HG02588 (cell line): ENCODE results near the gene TTLL8.

Experiments
- ATAC-seq: cut with Tn5 transposase; IDR thresholded peaks from one replicate; pipeline ENCODE4 v1.9.1; 2021; ENCODE audit warnings: mild to moderate bottlenecking, moderate library complexity; ENCODE audit not compliant: unreplicated experiment

The TTLL8 gene

DNA sequence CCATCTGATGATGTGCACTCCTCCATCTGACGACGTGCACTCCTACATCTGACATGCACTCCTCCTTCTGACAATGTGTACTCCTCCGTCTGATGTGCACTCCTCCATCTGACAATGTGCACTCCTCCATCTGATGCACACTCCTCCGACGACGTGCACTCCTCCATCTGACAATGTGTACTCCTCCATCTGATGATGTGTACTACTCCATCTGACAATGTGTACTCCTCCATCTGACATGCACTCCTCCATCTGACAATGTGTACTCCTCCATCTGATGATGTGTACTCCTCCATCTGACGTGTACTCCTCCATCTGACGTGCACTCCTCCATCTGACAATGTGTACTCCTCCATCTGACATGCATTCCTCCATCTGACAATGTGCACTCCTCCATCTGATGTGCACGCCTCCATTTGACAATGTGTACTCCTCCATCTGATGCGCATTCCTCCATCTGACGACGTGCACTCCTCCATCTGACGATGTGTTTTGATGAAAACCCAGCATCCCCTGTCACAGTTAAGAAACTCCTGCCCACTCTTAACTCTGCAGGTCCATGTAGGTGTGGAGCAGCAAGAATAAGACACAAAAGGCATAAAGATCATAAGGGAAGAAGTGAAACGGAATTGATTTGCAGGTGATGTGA lies 35.8 kb downstream of the TTLL8 start:
- ATAC-seq: no peak

DNA sequence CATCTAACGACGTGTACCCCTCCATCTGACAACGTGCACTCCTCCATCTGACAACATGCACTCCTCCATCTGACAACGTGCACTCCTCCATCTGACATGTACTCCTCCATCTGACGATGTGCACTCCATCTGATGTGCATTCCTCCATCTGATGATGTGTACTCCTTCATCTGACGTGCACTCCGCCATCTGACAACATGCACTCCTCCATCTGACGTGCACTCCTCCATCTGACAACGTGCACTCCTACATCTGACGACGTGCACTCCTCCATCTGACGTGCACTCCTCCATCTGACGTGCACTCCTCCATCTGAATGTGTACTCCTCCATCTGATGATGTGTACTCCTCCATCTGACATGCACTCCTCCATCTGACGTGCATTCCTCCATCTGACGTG lies 37.5 kb downstream of the TTLL8 start:
- no peak for ATAC-seq

DNA sequence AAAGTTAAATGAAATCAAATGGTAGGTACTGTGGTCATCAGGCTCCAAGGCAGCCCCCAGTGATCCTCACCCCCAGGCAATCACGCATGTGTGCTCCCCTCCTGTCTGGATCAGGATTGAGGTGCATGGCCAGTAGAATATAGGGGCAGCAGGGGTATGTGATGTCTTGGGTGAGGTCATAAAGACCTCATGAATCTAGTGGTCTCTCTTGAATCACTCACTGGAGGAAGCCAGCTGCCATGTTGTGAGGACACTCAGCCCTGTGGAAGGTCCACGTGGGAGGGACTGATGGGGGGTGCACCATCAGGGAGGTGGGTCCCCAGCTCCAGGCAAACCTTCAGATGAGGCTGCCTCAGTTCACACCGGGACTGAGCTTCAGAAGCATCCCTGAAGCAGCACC lies 38.8 kb downstream of the TTLL8 start:
- ATAC-seq: no peak

DNA sequence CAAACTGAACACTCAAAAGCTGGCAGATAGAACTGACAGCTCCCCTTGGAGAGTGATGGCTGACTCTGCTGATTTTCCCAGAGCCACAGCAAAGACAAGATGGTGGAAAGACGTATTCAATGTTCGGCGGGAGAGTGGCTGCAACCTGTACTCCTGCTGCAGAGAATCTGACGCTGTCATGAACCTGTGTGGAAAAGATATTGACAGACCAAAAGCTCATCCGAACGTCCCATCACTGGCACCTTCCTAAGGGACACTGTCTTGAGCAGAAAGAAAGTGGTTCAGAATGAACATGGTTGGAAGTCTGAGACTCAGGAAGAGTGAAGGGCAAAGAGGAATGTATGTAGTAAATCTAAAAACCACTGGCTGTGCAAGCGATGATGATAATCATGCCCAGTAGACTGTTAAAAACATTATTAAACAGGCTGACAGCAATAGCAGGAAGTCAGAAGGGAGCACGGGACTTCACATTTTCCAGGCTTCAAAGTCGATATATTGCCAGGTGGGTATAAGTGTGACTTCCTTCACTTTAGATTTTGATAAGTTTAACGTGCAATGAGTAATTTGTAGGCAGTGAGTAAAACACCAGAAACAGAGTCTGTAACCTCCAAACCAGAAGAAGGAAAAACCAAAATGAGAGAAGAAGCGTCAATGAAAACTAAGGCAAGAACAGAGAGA lies 39.4 kb downstream of the TTLL8 start:
- no peak for ATAC-seq

DNA sequence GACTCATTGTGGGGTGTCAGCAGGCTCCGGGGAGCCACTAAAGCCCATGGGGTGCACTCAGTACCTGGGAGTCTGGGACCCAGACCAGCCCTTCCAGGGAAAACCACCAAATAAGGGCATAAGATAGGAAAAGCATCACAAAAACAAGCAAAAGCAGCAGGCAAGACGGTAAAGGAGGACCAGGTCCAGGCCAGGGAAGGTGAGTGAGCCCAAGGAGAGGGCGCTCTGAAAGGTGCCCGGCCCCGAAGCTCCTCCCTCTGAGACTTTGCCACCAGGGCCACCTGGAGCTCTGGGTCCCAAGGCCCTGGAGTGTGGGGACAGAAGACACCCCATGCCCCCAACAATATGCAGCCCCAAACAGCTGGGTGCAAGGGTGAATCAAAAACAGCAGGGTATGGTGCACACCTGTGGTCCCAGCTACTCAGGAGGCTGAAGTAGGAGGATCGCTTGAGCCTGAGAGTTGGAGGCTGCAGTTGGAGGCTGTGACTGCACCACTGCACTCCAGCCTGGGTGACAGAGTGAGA lies 40.3 kb downstream of the TTLL8 start:
- no peak for ATAC-seq

DNA sequence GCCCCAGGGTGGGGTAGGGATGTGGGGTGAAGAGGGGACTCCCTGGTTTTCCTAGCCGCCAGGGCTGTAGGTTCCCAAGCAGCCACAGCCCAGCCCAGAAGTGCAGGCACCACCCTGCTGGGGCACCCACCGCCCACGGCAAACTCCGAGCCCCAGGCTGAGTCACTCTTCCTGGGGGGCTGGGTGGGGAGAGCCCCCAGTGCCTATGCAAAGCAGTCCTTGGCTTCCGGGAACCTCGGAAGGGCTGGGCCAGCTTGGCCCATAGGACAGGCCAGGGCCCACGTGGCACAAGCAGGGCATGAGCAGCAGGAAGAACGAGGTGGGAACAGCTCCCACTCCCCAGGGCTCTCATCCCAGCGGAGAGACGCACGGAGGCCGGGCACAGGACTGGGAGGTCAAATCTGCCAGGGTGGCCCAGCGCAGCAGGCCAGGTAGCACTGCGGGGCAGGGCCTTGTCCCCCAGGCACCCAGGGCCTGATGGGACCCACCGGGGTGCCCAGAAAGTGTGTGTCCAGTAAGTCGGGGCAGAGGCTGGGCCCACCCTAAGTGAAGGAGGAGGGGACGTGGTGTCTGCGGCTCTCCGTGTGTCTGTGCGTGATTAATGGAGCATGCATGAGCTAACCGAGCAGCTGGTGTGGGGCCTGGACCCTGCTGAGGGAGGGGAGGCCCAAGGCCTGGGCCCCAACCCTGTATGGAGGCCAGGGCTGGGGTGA lies 41.0 kb downstream of the TTLL8 start:
- peak; percentile 57 for ATAC-seq

DNA sequence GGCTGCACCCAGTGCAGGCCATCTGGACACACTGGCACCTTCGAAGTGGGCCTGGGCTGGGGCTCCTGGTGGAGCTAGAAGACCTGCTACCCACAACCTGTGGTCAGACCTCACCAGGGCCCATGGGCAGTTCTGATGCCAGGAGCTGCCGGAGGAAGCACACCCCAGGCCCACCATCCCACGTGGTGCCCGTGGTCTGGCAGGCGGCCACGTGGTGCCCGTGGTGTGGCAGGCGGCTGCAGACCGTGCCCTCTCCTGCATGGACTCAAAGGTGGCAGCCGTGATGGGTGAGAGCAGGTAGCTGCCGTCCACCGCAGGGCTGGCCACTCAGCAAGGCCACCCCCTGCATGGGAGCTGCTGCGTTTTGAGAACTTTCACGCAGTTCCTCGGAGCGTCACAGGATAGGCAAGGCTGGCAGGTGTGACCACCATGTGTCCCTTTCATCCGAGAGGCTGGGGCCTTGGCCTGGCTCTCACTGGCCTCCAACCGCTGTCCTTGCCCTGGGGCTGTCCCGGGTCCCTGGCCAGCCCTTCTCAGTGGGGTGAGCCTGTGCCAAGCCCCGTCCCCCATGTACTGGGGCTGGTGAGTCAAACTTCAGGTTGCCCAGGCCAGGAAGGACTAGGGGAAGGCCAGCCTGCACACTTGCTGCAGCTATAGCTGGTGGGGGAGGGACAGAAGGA lies 41.6 kb downstream of the TTLL8 start:
- peak; percentile 15 for ATAC-seq

DNA sequence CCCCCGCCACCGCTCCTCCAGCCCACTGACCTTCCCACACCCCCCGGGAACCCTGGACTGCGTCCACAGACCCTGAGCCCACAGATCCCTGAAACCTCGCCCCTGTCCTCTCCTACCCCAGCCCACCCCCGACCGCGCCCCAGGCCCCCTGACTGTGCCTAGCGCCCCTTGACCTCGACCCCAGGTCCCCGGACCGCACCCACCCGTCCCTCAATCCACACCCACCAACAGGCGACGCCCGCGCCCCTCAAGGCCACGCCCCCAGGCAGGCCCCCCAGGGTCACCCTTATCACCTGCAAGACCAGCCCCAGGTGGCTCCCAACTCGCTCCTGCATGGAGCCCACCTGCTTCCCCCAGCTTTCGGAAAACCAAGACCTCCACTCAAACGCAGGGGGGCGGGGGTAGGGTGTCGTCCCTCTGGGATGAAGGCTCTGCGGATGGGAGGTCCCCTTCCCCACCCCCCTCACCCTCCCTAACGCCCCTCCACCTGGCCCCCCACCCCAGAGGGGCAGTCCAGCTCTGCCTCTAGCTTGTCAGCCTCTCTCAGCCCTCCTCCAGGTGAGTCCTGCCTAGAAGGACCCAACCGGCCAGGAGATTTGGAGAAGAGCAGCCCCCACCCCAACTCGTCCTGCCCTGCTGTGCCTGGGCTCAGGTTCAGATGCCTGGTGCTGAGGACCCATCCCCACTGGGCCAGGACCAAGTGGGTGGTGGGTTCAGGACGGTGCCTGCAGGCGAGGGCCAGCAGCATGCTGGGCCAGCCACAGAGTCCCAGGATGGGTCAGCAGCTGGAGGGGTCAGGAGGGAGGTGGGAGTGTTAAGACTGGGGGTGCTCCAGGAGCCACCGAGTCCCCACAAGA lies 42.4 kb downstream of the TTLL8 start:
- ATAC-seq: no peak

DNA sequence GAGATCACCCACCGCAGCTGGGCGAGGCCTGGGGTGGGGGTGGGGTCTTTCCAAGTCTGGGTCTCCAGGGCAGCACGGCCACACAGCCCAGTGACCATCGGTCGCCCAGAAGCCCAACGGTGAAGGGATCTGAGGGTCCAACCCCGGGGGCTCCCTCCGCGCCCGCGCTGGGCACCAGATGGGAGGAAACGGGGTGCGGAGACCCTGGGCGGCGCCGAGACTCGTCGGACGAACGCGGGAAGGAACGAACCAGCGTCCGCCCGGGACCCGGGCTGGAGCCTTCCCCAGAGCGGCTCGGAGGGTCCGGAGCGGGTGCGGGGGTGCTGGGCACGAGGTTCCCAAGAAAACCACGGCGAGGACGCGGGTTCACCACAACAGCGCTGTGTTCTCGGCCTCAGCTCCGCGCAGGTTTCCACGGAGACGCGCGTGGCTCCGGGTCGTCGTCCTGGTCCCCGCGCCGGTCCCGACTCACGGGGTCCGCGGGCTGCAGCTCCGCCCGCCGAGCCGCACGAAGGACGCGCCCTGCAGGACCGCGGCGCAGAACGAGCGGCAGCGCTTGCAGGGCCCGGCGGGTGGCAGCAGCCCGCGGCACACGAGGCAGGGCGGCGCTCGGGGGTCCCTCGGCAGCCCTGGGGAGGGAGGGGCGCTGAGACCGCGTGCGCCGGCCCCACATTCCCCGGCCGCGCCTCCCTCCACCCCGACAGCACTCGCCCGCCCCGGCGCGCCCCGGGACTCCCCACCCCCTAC lies 43.3 kb downstream of the TTLL8 start:
- ATAC-seq: no peak

DNA sequence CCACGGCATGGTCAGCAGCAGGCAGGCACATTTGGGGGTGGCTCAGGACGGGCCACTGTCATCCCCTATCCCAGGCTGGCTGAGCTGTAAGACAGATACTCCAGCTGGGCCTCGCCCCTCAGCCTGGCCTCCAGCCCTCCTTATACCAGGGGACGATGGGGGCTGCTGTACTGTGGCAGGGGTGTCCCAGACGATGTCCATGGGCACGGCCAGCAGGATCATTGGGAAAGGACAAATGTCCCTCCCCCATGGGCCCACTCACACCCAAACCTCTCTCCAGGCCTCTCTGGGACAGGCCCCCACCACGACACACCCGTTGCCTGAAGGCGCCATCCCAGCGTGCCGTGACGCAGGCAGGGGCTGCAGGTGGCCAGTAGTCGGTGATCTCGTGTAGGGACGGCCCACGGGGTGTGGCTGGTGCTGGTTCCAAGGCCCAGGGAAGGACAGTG lies 44.0 kb downstream of the TTLL8 start:
- ATAC-seq: no peak

DNA sequence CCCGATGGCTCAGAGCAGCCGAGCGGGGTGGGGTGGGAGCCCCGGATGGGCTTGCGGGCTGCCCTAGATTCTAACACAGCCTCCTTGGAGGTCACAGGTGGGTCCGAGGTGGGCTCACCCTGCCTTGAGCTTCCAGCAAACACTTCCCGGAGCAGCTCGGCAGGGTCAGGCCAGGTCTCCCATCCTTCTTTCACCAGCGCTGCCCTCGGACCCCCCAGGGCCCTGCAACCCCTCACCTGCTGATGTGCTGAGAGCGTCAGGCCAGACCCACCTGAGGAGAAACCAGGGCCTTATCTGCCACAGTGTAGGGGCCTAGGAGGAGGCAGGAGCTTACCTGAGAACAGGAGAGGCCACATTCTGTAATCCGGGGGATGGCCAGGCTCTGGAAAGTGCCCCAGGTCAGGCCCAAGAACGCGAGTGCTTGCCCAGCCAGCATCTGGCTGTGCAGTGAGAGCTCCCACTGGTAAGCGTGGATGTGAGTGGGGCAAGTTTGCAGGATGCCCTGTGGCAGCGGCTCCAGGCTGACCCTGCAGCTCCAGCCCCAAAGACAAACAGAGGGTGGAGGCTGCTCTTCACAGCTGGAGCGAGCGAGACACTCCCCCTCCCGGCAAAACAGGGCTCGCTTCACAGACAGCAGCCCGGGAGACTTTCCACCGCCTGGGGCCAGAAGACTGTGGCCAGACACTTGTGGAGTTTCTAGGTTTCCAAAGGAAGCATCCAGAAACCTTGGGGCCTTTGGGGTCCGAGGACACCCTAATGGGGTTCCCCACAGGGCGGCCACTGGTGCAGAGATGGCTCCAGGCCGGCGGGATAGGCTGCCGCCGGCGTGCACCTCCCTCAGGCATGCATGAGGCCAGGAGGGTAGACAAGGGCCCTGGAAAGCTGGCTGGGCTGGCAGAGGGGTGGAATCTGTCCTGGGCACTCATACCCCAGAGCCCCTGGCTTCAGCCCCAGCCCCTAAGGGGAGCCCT lies 45.6 kb downstream of the TTLL8 start, which contains the start of gene IL17REL:
Gene IL17REL (minus strand): TSS at position 555 of the 971 bp plus-strand sequence. CDS start 119 bp downstream, at position 436.
- no peak for ATAC-seq

DNA sequence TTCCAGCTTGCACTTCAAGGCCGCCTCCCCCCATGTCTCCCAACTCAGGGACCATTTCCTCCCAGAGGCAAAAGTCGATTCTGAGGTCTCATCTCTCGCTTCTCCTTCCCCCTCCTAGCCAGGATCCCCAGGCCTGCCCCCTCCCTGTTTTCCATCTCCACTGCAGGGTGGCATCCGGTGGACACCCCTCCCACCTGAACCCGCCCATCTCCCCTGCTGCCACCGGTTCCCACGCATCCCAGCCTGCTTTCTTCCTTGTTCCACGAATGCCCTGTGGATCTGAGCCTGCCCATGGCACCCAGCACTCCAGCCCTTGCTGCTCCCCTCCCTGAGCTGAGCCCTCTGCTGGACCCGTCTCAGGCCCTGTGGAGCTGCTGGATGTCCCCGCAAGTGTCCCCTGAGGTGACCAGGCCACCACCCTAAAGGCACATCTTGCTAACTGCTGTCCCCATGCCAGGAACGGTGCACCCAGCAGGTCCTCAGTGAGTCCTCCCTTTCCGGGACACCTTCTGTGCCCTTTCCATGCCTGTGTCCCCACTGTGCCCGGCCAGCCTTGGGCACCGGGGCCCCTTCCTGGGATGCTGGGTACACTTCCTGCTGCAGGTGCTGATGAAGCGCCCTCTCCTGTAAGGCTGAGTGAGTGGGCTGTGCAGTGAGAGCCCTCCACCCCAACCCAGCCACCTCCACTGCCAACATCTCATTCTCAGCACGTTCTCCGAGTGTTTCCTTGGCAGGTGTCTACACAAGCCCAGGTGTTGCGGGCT lies 46.5 kb downstream of the TTLL8 start:
- ATAC-seq: no peak

DNA sequence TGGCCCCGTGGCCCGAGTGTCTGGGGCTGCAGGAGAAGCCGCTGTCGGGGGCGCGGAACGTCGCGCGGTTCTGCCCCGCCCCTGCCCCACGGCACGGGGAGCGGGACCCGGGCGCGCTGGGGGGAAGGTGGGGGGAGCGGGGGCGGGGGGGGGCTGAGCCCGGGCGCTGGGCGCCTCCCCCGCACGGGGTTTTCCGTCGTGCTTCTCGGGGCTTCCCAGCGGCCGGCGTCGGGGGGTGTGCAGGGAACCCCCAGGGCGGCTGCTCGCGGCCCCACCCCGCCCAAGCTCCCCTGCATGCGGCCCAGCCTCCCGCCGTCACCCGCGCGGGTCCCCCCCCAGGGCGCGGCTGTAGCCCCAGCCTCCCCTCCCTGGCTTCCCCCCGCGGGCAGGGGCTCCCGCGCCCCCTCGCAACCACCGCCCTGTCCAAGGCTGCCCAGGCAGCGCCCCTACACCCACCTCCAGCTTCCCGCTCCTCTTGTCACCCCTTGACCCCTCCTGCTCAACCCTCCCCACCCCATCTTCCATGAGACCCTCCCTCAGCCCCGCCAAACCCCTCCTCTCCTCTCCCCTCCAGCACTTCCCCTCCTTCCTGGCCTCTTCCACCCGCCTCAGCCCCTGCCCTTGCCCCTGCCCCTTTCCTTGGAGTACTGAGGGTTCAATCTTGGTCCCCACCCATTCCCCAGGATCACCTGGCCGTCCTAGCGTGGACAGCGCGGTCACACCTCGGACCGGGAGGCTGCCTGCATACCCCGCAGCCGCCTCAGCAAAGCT lies 47.2 kb downstream of the TTLL8 start:
- ATAC-seq: no peak

DNA sequence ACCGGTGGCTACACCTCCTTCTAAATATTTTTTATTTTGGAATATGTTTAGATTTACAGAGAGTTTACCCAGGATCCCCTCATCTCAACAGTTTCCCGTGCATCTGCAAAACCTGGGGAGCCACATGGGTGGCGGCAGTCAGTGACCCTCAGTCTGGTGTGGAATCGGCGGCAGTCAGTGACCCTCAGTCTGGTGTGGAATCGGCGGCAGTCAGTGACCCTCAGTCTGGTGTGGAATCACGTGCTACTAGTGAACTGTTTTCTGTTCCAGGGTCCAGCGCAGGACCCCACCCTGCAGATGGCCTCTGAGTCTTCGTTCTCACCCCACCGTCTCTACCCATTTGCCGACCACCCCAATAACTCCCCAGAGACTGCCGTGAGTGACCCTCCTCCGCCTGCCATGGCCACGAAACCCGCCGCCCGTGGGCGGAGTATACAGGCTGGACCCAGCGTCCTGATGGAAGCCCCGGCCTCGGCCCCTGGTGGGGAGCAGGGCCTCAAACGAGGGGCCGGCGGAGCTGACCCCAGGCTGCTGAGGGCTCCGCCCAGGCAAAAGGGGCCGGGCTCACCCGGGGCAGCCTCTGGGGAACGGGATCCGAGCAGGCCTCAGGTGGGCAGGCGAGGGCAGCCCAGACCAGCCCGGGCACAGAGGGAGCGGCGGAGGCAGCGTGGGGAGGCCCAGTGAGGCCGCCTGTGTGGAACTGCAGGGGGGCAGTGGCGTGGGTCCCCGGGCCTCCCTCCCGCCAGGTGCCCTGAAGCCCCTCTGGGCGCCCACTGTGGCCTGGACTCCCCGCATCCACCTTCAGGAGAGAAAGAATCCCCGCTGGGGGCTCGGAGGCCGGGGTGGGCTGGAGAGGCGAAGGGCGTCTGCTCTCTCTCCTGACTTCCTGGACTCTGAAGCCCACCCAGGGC lies 48.1 kb downstream of the TTLL8 start:
- no peak for ATAC-seq

DNA sequence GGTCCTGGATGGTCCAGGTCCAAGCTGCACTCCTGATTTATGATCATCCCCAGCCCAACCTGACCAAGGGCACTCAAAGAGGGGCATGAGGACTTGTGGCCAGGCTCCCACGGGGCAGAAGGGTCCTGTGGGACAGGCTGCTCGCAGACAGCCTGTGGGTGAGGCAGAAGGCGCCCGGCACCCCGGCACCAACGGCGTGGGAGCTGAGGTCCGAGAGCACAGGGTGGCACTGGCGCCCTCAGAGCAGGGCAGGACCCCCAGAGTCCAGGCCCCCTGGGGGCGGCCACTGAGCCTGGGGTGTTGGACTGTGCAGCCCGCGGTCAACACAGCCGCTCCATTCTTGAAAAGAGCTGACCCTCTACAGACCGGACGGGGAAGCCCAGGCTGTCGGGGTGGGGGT lies 48.8 kb downstream of the TTLL8 start:
- no peak for ATAC-seq
